Kidney (tissue), 22 donors: ENCODE measurements around the gene AHR. TPM values are rescaled to one million over a fixed set of nuclear protein-coding genes. Genes with fewer than 3 reads are reported as not detected.

Experiments
- DNase-seq, 5 donors: peaks; one replicate each; pipeline ENCODE4 v3.0.0-alpha.2; 2013 to 2020
- FAIRE-seq: peaks from 2 replicates; lab custom pipeline; 2012; peaks lifted over from hg19 to GRCh38; lab: Jason Lieb, UNC
- H3K27ac ChIP-seq, 2 donors: one replicate each; pipeline ENCODE4 v1.7.0; 2013; ENCODE audit warnings: low read depth in 2 of 2, low read length in 2 of 2, inconsistent platforms in 1 of 2
- H3K27me3 ChIP-seq: one replicate; pipeline ENCODE4 v1.7.1; 2013; ENCODE audit warnings: low read length, inconsistent platforms; ENCODE audit not compliant: control insufficient read depth, insufficient read depth
- H3K36me3 ChIP-seq, 3 donors: one replicate each; pipeline versions ENCODE4 v1.7.0 to v1.7.1; 2013; ENCODE audit warnings: low read length in 3 of 3, control low read depth in 1 of 3, inconsistent platforms in 1 of 3; ENCODE audit not compliant: insufficient read depth in 3 of 3, control insufficient read depth in 2 of 3
- H3K4me1 ChIP-seq, 3 donors: one replicate each; pipeline versions ENCODE4 v1.7.0 to v1.7.1; 2013; ENCODE audit warnings: low read length in 3 of 3, inconsistent platforms in 1 of 3, low read depth in 1 of 3; ENCODE audit not compliant: control insufficient read depth in 2 of 3, insufficient read depth in 2 of 3
- H3K4me3 ChIP-seq, 3 donors: one replicate each; pipeline versions ENCODE4 v1.7.0 to v1.8.1; 2013; ENCODE audit warnings: low read length in 3 of 3, control low read depth in 1 of 3, inconsistent platforms in 1 of 3
- H3K9ac ChIP-seq, 3 donors: one replicate each; pipeline versions ENCODE4 v1.7.0 to v1.7.1; 2013; ENCODE audit warnings: low read length in 3 of 3, control low read depth in 1 of 3, inconsistent platforms in 1 of 3
- H3K9me3 ChIP-seq, 3 donors: one replicate each; pipeline versions ENCODE4 v1.7.0 to v1.7.1; 2013; ENCODE audit warnings: low read length in 3 of 3, control low read depth in 1 of 3, inconsistent platforms in 1 of 3; ENCODE audit not compliant: control insufficient read depth in 2 of 3, insufficient read depth in 1 of 3
- intact Hi-C: fragments of 100-400 bp; cut with DNase I; formaldehyde crosslinking; loops from one replicate; pipeline ENCODE4 v1.11.1; 2022
- long read RNA-seq, 10 donors: library from polyadenylated mRNA in 1 of 10; unstranded in 1 of 10; transcript quantifications; one replicate each; pipeline ENCODE4 v2.0.0 and lab custom pipeline, GENCODE V29; 2021 to 2026
- polyA plus RNA-seq: library from polyadenylated mRNA; stranded (reverse); fragments of 350-450 nt; fragmentation: Illumina TruSeq; extraction: RNeasy Lipid Tissue Mini Kit (QIAGEN cat#74804); gene quantifications from one replicate; pipeline ENCODE4 v1.2.3, GENCODE V29; 2014; ENCODE audit warnings: low read depth, low replicate concordance; ENCODE audit not compliant: insufficient read depth
- total RNA-seq: library from RNA; stranded (reverse); fragmentation: NEBNext Ultra II Directional; extraction: Animal tissue kit (Norgen Biotek cat#: 25700); gene quantifications from one replicate; pipeline ENCODE4 v1.2.1, GENCODE V29; 2021
- TF ChIP-seq, protein P1 (sequence below): IDR thresholded peaks from 3 replicates; pipeline ENCODE4 v1.5.1; 2012; ENCODE audit warnings: mild to moderate bottlenecking, moderate library complexity, borderline replicate concordance; ENCODE audit not compliant: insufficient read depth; ENCODE audit errors: extremely low read depth
- donor health status: control.
- donor health status: control.
- donor health status: control.
- donor health status: control.
- donor health status: control.
- donor health status: DM: yes; HTN: yes; CAD: no.
- donor health status: Normal renal cell carcinoma (clear cell type).

AHR gene
- 101 TPM for total RNA-seq
- 3.0 TPM for polyA plus RNA-seq
- long read RNA-seq, donor 1, result 0 reads
- long read RNA-seq, donor 2, result 0 reads
- long read RNA-seq, donor 3, full-length matches to known transcripts, result 2 of 2 reads
- long read RNA-seq, donor 3, partial matches to known transcripts, result 0 of 2 reads
- long read RNA-seq, donor 3, other reads (novel, unspliced or antisense), result 0 of 2 reads
- long read RNA-seq, donor 4, result 0 reads
- long read RNA-seq, donor 5, result 0 reads
- long read RNA-seq, donor 6, result 0 reads
- long read RNA-seq, donor 7, full-length matches to known transcripts, result 4 of 15 reads
- long read RNA-seq, donor 7, partial matches to known transcripts, result 4 of 15 reads
- long read RNA-seq, donor 7, other reads (novel, unspliced or antisense), result 7 of 15 reads
- long read RNA-seq, donor 8, partial matches to known transcripts, result 10 of 10 reads
- long read RNA-seq, donor 8, other reads (novel, unspliced or antisense), result 0 of 10 reads
- long read RNA-seq, donor 9, full-length matches to known transcripts, result 1 of 1 reads
- long read RNA-seq, donor 9, partial matches to known transcripts, result 0 of 1 reads
- long read RNA-seq, donor 9, other reads (novel, unspliced or antisense), result 0 of 1 reads
- long read RNA-seq, donor 10, result 0 reads

DNA sequence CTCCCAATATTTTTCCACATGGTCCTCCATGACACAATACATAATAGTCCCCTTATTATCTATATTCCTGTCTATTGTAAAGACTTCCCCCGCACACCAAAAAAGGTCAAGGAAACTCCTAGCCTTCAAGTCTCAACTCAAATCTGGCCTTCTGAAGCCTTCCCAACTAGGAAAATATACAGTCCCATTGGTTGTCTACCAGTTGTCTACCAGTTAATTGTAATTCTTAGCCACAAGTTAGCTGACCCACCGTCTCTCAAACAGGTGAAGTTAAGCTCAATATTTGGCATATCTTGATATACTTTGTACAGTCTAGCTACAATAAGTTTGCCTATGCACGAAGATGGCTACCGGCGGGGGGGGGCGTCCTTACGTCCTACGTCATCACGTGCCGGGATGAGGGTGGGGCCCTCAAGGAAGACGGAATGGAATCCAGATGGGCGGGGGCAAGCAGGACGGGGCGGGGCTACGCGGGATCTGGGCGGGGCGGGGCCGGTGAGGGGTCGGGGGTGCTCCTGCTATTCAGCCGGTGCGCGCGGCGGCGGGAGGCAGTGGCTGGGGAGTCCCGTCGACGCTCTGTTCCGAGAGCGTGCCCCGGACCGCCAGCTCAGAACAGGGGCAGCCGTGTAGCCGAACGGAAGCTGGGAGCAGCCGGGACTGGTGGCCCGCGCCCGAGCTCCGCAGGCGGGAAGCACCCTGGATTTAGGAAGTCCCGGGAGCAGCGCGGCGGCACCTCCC is at the start of gene AHR:
Gene AHR, plus strand, starts transcription at position 551 of the 738 bp plus-strand sequence. CDS start 613 bp downstream, outside the sequence.
- Histone ChIP-seq H3K9ac (peak within 1 kb of the TSS; percentile 65 to 88 (median 88)), H3K9me3 (peaks cover 0 to 2% (median 0%) of the 10 kb centered on the region in 3 donors), H3K36me3 (no peaks in the 10 kb centered on the region), H3K27me3 (no peaks in the 10 kb centered on the region), H3K27ac (peak within 1 kb of the TSS; percentile 87 to 88), H3K4me3 (peak within 1 kb of the TSS; percentile 88 to 96 (median 91)), H3K4me1 (no peaks in the 10 kb centered on the region)
- DNase-seq (peak; percentile 89 to 97 (median 93)), FAIRE-seq (no peak)
- TF ChIP-seq, protein P1, sequence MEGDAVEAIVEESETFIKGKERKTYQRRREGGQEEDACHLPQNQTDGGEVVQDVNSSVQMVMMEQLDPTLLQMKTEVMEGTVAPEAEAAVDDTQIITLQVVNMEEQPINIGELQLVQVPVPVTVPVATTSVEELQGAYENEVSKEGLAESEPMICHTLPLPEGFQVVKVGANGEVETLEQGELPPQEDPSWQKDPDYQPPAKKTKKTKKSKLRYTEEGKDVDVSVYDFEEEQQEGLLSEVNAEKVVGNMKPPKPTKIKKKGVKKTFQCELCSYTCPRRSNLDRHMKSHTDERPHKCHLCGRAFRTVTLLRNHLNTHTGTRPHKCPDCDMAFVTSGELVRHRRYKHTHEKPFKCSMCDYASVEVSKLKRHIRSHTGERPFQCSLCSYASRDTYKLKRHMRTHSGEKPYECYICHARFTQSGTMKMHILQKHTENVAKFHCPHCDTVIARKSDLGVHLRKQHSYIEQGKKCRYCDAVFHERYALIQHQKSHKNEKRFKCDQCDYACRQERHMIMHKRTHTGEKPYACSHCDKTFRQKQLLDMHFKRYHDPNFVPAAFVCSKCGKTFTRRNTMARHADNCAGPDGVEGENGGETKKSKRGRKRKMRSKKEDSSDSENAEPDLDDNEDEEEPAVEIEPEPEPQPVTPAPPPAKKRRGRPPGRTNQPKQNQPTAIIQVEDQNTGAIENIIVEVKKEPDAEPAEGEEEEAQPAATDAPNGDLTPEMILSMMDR, result no peak
- intact Hi-C loops, result no loop called here

DNA sequence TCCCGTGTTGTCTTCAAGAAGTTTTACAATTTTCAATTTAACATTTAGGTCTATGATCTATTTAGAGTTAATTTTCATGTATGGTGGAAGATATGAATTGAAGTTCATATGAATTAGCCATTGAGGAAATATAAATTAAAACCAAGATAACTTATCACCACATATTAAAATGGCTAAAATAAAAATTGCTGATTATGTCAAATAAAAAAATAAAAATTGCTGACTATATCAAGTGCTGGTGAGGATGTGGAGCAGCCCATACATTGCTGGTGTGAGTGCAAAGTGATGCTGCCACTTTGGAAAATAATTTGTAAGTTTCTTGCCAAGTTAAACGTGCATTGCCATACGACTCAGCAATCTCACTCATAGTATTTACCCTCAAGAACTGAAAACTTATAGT is 44.6 kb upstream of the AHR start:
- Histone ChIP-seq H3K27ac (no peak overlapping the region), H3K9ac (no peak overlapping the region), H3K9me3 (no peaks in the 10 kb centered on the region), H3K4me3 (no peak overlapping the region), H3K27me3 (no peaks in the 10 kb centered on the region), H3K36me3 (no peaks in the 10 kb centered on the region), H3K4me1 (no peaks in the 10 kb centered on the region)
- intact Hi-C loops, result no loop called here
- FAIRE-seq (no peak), DNase-seq (no peak)
- TF ChIP-seq, protein P1, result no peak

DNA sequence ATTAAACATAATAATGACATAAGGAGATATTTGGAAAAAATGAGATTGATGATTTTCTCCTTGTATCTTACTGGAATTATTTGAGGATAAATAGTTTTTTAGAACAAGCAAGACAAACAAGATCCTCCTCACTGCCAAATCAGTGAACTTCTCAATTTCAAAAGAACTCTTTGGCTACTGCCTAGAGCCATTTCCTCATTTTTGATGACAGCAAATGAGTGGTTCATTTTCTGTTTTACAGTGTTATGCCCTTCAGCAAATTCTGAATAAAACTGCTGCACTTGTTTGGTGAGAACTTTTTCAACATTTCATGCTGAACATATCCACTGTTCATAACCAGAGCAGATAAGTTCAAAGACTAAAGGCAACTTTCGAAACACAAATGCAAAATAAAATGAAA is 42.5 kb upstream of the AHR start:
- H3K9me3 ChIP-seq, result no peaks in the 10 kb centered on the region
- no peaks in the 10 kb centered on the region for H3K4me1 ChIP-seq
- no peaks in the 10 kb centered on the region for H3K36me3 ChIP-seq
- no peaks in the 10 kb centered on the region for H3K27me3 ChIP-seq
- intact Hi-C loops, result no loop called here
- no peak for DNase-seq
- TF ChIP-seq, protein P1, result no peak
- FAIRE-seq, result no peak
- H3K4me3 ChIP-seq, result no peak overlapping the region
- H3K9ac ChIP-seq, result no peak overlapping the region
- no peak overlapping the region for H3K27ac ChIP-seq
